GM21528 (cell line): ENCODE results near the gene UVSSA.
"Not testable (repeated sequence)": the region's sequence is repeated elsewhere in the genome, so short reads cannot be mapped to it uniquely, and the experiment has no call there.

Source experiments
- ATAC-seq: cut with Tn5 transposase; IDR thresholded peaks from one replicate; pipeline ENCODE4 v1.9.1; 2021; ENCODE audit warnings: mild to moderate bottlenecking, moderate library complexity; ENCODE audit not compliant: unreplicated experiment, low FRiP score

The UVSSA gene

GRCh38 chr4:1416051-1416947 lies 69.3 kb downstream of the UVSSA start:
- no peak for ATAC-seq

GRCh38 chr4:1416948-1417260 lies 69.9 kb downstream of the UVSSA start:
- no peak for ATAC-seq

GRCh38 chr4:1417522-1418390 lies 70.7 kb downstream of the UVSSA start:
- ATAC-seq = no peak

- no peak for ATAC-seq
These were observed 71.7 kb downstream of the UVSSA start for GRCh38 chr4:1418494-1419285.

- no peak for ATAC-seq
These were observed 72.7 kb downstream of the UVSSA start for GRCh38 chr4:1419708-1420107.

- ATAC-seq = no peak
These were observed 74.6 kb downstream of the UVSSA start for GRCh38 chr4:1421657-1422056.

- ATAC-seq = no peak
These were observed 80.0 kb downstream of the UVSSA start for GRCh38 chr4:1427010-1427409.

GRCh38 chr4:1443688-1444172 lies 96.7 kb downstream of the UVSSA start:
- ATAC-seq = not testable (repeated sequence)
